ENCODE measurements around the gene TBC1D9B. TPM values are rescaled to one million over a fixed set of nuclear protein-coding genes. Genes with fewer than 3 reads are reported as not detected.

TBC1D9B gene
- total RNA-seq, 2 experiments from 2014 or later = 64.1 to 69.2 TPM

- no peak overlapping the region for H3K4me3 Mint-ChIP-seq
- CTCF ChIA-PET = interaction anchor here (2.7 kb wide), 1 partner anchor 101 kb away, joined by 9 read pairs; no protein-coding TSS in a partner anchor
- H3K9me3 Mint-ChIP-seq = no peaks in the 10 kb centered on the region
- POLR2A ChIA-PET = no interaction called here
- H3K4me1 Mint-ChIP-seq = peaks cover 15% of the 10 kb centered on the region
- H3K27me3 Mint-ChIP-seq = no peaks in the 10 kb centered on the region
- peaks cover 24% of the 10 kb centered on the region for H3K36me3 Mint-ChIP-seq (ENCODE audit: low read depth)
- DNase-seq = no peak
- H3K27ac Mint-ChIP-seq = no peak overlapping the region
These were observed 4.9 kb downstream of the TBC1D9B start for GRCh38 chr5:179902763-179903158.

GRCh38 chr5:179901915-179902762, 5.6 kb downstream of the TBC1D9B start:
- CTCF ChIA-PET = interaction anchor here (0.6 to 2.7 kb wide), 2 partner anchors 100 to 752 kb away, joined by 4 to 9 read pairs; no protein-coding TSS in a partner anchor
- H3K9me3 Mint-ChIP-seq = no peaks in the 10 kb centered on the region
- no peak for DNase-seq
- H3K4me3 Mint-ChIP-seq = no peak overlapping the region
- H3K27me3 Mint-ChIP-seq = no peaks in the 10 kb centered on the region
- H3K36me3 Mint-ChIP-seq (ENCODE audit: low read depth) = peaks cover 28% of the 10 kb centered on the region
- POLR2A ChIA-PET = interaction anchor here (0.5 kb wide), 1 partner anchor 11 kb away, joined by 3 read pairs; no protein-coding TSS in a partner anchor
- no peak overlapping the region for H3K27ac Mint-ChIP-seq
- peaks cover 15% of the 10 kb centered on the region for H3K4me1 Mint-ChIP-seq

GRCh38 chr5:179901462-179901861, 6.2 kb downstream of the TBC1D9B start:
- no peaks in the 10 kb centered on the region for H3K9me3 Mint-ChIP-seq
- no peak for DNase-seq
- H3K27ac Mint-ChIP-seq = no peak overlapping the region
- H3K4me3 Mint-ChIP-seq = no peak overlapping the region
- H3K4me1 Mint-ChIP-seq = peaks cover 13% of the 10 kb centered on the region
- ChIA-PET CTCF (no interaction called here), POLR2A (interaction anchor here (1.2 kb wide), 1 partner anchor 12 kb away, joined by 3 read pairs; no protein-coding TSS in a partner anchor)
- peaks cover 28% of the 10 kb centered on the region for H3K36me3 Mint-ChIP-seq (ENCODE audit: low read depth)
- no peaks in the 10 kb centered on the region for H3K27me3 Mint-ChIP-seq

- Mint-ChIP-seq H3K36me3 (ENCODE audit: low read depth) (peaks cover 25% of the 10 kb centered on the region), H3K9me3 (no peaks in the 10 kb centered on the region), H3K4me3 (no peak overlapping the region), H3K4me1 (peaks cover 6% of the 10 kb centered on the region), H3K27ac (no peak overlapping the region), H3K27me3 (no peaks in the 10 kb centered on the region)
- CTCF ChIA-PET = no interaction called here
- POLR2A ChIA-PET = interaction anchor here (1.2 kb wide), 1 partner anchor 11 kb away, joined by 3 read pairs; no protein-coding TSS in a partner anchor
- DNase-seq = no peak
These were observed 7.0 kb downstream of the TBC1D9B start for GRCh38 chr5:179900711-179901110.

- DNase-seq = no peak
- no peak overlapping the region for H3K4me3 Mint-ChIP-seq
- no peak overlapping the region for H3K27ac Mint-ChIP-seq
- H3K27me3 Mint-ChIP-seq = no peaks in the 10 kb centered on the region
- ChIA-PET CTCF (no interaction called here), POLR2A (interaction anchor here (1.2 kb wide), 1 partner anchor 10 kb away, joined by 3 read pairs; no protein-coding TSS in a partner anchor)
- peaks cover 4% of the 10 kb centered on the region for H3K4me1 Mint-ChIP-seq
- peaks cover 28% of the 10 kb centered on the region for H3K36me3 Mint-ChIP-seq (ENCODE audit: low read depth)
- H3K9me3 Mint-ChIP-seq = no peaks in the 10 kb centered on the region
These were observed 7.5 kb downstream of the TBC1D9B start for GRCh38 chr5:179900206-179900605.

GRCh38 chr5:179895861-179896260, 11.8 kb downstream of the TBC1D9B start:
- Mint-ChIP-seq H3K9me3 (no peaks in the 10 kb centered on the region), H3K27ac (no peak overlapping the region), H3K4me3 (no peak overlapping the region), H3K27me3 (no peaks in the 10 kb centered on the region), H3K36me3 (ENCODE audit: low read depth) (peaks cover 22% of the 10 kb centered on the region), H3K4me1 (no peaks in the 10 kb centered on the region)
- DNase-seq = no peak
- ChIA-PET POLR2A (no interaction called here), CTCF (interaction anchor here (1.3 kb wide), 1 partner anchor 10 kb away, joined by 3 read pairs; no protein-coding TSS in a partner anchor)

- ChIA-PET POLR2A (no interaction called here), CTCF (no interaction called here)
- DNase-seq = no peak
- H3K9me3 Mint-ChIP-seq = no peaks in the 10 kb centered on the region
- H3K27ac Mint-ChIP-seq = no peak overlapping the region
- H3K36me3 Mint-ChIP-seq (ENCODE audit: low read depth) = peaks cover 30% of the 10 kb centered on the region
- no peak overlapping the region for H3K4me3 Mint-ChIP-seq
- H3K4me1 Mint-ChIP-seq = no peaks in the 10 kb centered on the region
- no peaks in the 10 kb centered on the region for H3K27me3 Mint-ChIP-seq
These were observed 13.5 kb downstream of the TBC1D9B start for GRCh38 chr5:179893958-179894895.

- H3K36me3 Mint-ChIP-seq (ENCODE audit: low read depth) = peaks cover 31% of the 10 kb centered on the region
- H3K4me3 Mint-ChIP-seq = no peak overlapping the region
- CTCF ChIA-PET = no interaction called here
- no peaks in the 10 kb centered on the region for H3K27me3 Mint-ChIP-seq
- POLR2A ChIA-PET = no interaction called here
- no peaks in the 10 kb centered on the region for H3K4me1 Mint-ChIP-seq
- DNase-seq = no peak
- H3K27ac Mint-ChIP-seq = no peak overlapping the region
- no peaks in the 10 kb centered on the region for H3K9me3 Mint-ChIP-seq
These were observed 14.4 kb downstream of the TBC1D9B start for GRCh38 chr5:179893076-179893957.

- no peaks in the 10 kb centered on the region for H3K9me3 Mint-ChIP-seq
- H3K36me3 Mint-ChIP-seq (ENCODE audit: low read depth) = peaks cover 35% of the 10 kb centered on the region
- ChIA-PET POLR2A (no interaction called here), CTCF (no interaction called here)
- no peaks in the 10 kb centered on the region for H3K4me1 Mint-ChIP-seq
- no peaks in the 10 kb centered on the region for H3K27me3 Mint-ChIP-seq
- no peak overlapping the region for H3K4me3 Mint-ChIP-seq
- H3K27ac Mint-ChIP-seq = no peak overlapping the region
- no peak for DNase-seq
These were observed 15.4 kb downstream of the TBC1D9B start for GRCh38 chr5:179892255-179892654.

GRCh38 chr5:179890751-179891682, 16.7 kb downstream of the TBC1D9B start:
- POLR2A ChIA-PET = interaction anchor here (0.7 kb wide), 1 partner anchor 11 kb away, joined by 3 read pairs; no protein-coding TSS in a partner anchor
- Mint-ChIP-seq H3K36me3 (ENCODE audit: low read depth) (peaks cover 47% of the 10 kb centered on the region), H3K4me3 (no peak overlapping the region), H3K27me3 (no peaks in the 10 kb centered on the region), H3K27ac (no peak overlapping the region), H3K4me1 (no peaks in the 10 kb centered on the region), H3K9me3 (peaks cover under 1% of the 10 kb centered on the region)
- CTCF ChIA-PET = no interaction called here
- no peak for DNase-seq

- ChIA-PET CTCF (no interaction called here), POLR2A (interaction anchor here (1.2 kb wide), 1 partner anchor 11 kb away, joined by 3 read pairs; no protein-coding TSS in a partner anchor)
- no peak for DNase-seq
- Mint-ChIP-seq H3K27ac (no peak overlapping the region), H3K9me3 (peaks cover 7% of the 10 kb centered on the region), H3K27me3 (no peaks in the 10 kb centered on the region), H3K4me1 (no peaks in the 10 kb centered on the region), H3K4me3 (no peak overlapping the region), H3K36me3 (ENCODE audit: low read depth) (peaks cover 53% of the 10 kb centered on the region)
These were observed 17.8 kb downstream of the TBC1D9B start for GRCh38 chr5:179889885-179890284.

Measured in activated CD4-positive, alpha-beta memory T cell treated with anti-CD3 and anti-CD28 coated beads, Interleukin-2, amount 10 ng/mL, durations not matched to agents 7 days and 5 days (primary cell).